Measurements from ENCODE around the gene RBPMS2. TPM values are rescaled to one million over a fixed set of nuclear protein-coding genes. Genes with fewer than 3 reads are reported as not detected.

RBPMS2 gene
- total RNA-seq, 2 experiments from 2014 or later, result not detected

- no peaks in the 10 kb centered on the region for H3K9me3 Mint-ChIP-seq
- Histone ChIP-seq H3K9me3 (ENCODE audit: control insufficient read depth in 1 of 2, insufficient read depth in 1 of 2, low read length in 2 of 2) (no peaks in the 10 kb centered on the region), H3K36me3 (ENCODE audit: insufficient read depth, low read length) (peaks cover 22% of the 10 kb centered on the region), H3K27ac (ENCODE audit: low read depth in 1 of 2, low read length in 2 of 2) (no peak overlapping the region), H3K4me3 (ENCODE audit: low read length) (no peak overlapping the region), H3K4me1 (ENCODE audit: insufficient read depth, low read length) (peaks cover 44% of the 10 kb centered on the region), H3K27me3 (ENCODE audit: control insufficient read depth in 1 of 2, insufficient read depth in 2 of 2, low read length in 2 of 2) (no peaks in the 10 kb centered on the region)
- intact Hi-C loops (cut with DNase I, micrococcal nuclease), result no loop called here
- peaks cover 39% of the 10 kb centered on the region for H3K36me3 Mint-ChIP-seq (ENCODE audit: low read depth)
- ChIA-PET POLR2A (no interaction called here), CTCF (interaction anchor here (0.7 to 1.9 kb wide), 3 partner anchors 10 to 32 kb away, joined by 3 to 5 read pairs (median 3); no protein-coding TSS in a partner anchor)
- TF ChIP-seq, protein P1, sequence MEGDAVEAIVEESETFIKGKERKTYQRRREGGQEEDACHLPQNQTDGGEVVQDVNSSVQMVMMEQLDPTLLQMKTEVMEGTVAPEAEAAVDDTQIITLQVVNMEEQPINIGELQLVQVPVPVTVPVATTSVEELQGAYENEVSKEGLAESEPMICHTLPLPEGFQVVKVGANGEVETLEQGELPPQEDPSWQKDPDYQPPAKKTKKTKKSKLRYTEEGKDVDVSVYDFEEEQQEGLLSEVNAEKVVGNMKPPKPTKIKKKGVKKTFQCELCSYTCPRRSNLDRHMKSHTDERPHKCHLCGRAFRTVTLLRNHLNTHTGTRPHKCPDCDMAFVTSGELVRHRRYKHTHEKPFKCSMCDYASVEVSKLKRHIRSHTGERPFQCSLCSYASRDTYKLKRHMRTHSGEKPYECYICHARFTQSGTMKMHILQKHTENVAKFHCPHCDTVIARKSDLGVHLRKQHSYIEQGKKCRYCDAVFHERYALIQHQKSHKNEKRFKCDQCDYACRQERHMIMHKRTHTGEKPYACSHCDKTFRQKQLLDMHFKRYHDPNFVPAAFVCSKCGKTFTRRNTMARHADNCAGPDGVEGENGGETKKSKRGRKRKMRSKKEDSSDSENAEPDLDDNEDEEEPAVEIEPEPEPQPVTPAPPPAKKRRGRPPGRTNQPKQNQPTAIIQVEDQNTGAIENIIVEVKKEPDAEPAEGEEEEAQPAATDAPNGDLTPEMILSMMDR (IDR thresholded peaks at IDR 0.05), result no peak
- ATAC-seq (ENCODE audit: poor library complexity) (no peak), DNase-seq (no peak)
- peak overlapping the region; percentile 73 for H3K27ac Mint-ChIP-seq
- H3K4me1 Mint-ChIP-seq (ENCODE audit: low read depth), result peaks cover 68% of the 10 kb centered on the region
- H3K27me3 Mint-ChIP-seq, result no peaks in the 10 kb centered on the region
- H3K4me3 Mint-ChIP-seq, result no peak overlapping the region
Measured at GRCh38 chr15:64696481-64696880, 78.9 kb downstream of the RBPMS2 start.

DNA sequence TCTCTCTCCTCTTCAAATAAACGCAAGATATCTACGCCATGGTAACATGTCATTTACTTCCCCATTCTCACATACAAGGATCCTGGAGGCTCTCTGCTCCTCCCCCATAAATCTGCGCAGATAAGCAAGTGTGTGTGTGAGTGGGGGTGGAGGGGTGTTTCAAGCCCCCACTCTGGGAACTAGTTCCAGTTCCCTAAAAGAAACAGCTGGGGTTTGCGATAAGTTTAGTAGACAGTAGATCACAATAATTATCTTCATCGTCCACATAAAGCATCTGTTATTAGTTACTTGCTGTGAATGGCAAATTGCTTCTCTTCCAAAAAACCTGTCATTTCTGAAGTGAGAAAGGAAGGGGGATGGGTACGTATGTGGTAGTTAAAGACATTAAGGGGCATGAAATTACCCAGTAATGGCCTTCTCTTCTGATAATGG lies 79.8 kb downstream of the RBPMS2 start:
- Histone ChIP-seq H3K27me3 (ENCODE audit: control insufficient read depth in 1 of 2, insufficient read depth in 2 of 2, low read length in 2 of 2) (no peaks in the 10 kb centered on the region), H3K9me3 (ENCODE audit: control insufficient read depth in 1 of 2, insufficient read depth in 1 of 2, low read length in 2 of 2) (no peaks in the 10 kb centered on the region), H3K4me3 (ENCODE audit: low read length) (no peak overlapping the region), H3K4me1 (ENCODE audit: insufficient read depth, low read length) (peaks cover 34% of the 10 kb centered on the region), H3K27ac (ENCODE audit: low read depth in 1 of 2, low read length in 2 of 2) (no peak overlapping the region), H3K36me3 (ENCODE audit: insufficient read depth, low read length) (peaks cover 30% of the 10 kb centered on the region)
- Mint-ChIP-seq H3K36me3 (ENCODE audit: low read depth) (peaks cover 48% of the 10 kb centered on the region), H3K27ac (peak overlapping the region; percentile 73), H3K27me3 (no peaks in the 10 kb centered on the region), H3K9me3 (no peaks in the 10 kb centered on the region), H3K4me1 (ENCODE audit: low read depth) (peaks cover 63% of the 10 kb centered on the region), H3K4me3 (no peak overlapping the region)
- CTCF ChIA-PET, result interaction anchor here (0.8 to 1.9 kb wide), 3 partner anchors 9 to 32 kb away, joined by 3 to 5 read pairs (median 3); no protein-coding TSS in a partner anchor
- DNase-seq, result peak in 3 of 14 experiments; percentile 14 to 41 (median 39)
- POLR2A ChIA-PET, result no interaction called here
- no peak for ATAC-seq (ENCODE audit: poor library complexity)
- intact Hi-C loops (cut with DNase I, micrococcal nuclease), result no loop called here
- TF ChIP-seq, protein P1 (IDR thresholded peaks at IDR 0.05), result no peak

- no peaks in the 10 kb centered on the region for H3K27me3 Mint-ChIP-seq
- peak overlapping the region; percentile 73 for H3K27ac Mint-ChIP-seq
- intact Hi-C loops (cut with DNase I, micrococcal nuclease), result no loop called here
- Histone ChIP-seq H3K9me3 (ENCODE audit: control insufficient read depth in 1 of 2, insufficient read depth in 1 of 2, low read length in 2 of 2) (no peaks in the 10 kb centered on the region), H3K36me3 (ENCODE audit: insufficient read depth, low read length) (peaks cover 37% of the 10 kb centered on the region), H3K4me1 (ENCODE audit: insufficient read depth, low read length) (peaks cover 27% of the 10 kb centered on the region), H3K27me3 (ENCODE audit: control insufficient read depth in 1 of 2, insufficient read depth in 2 of 2, low read length in 2 of 2) (no peaks in the 10 kb centered on the region), H3K4me3 (ENCODE audit: low read length) (no peak overlapping the region), H3K27ac (ENCODE audit: low read depth in 1 of 2, low read length in 2 of 2) (no peak overlapping the region)
- H3K36me3 Mint-ChIP-seq (ENCODE audit: low read depth), result peaks cover 56% of the 10 kb centered on the region
- ATAC-seq (ENCODE audit: poor library complexity), result no peak
- H3K4me3 Mint-ChIP-seq, result no peak overlapping the region
- peaks cover 55% of the 10 kb centered on the region for H3K4me1 Mint-ChIP-seq (ENCODE audit: low read depth)
- no peaks in the 10 kb centered on the region for H3K9me3 Mint-ChIP-seq
- TF ChIP-seq, protein P1 (IDR thresholded peaks at IDR 0.05), result no peak
- DNase-seq, result no peak
- ChIA-PET CTCF (interaction anchor here (0.8 to 1.9 kb wide), 2 partner anchors 32 to 33 kb away, joined by 3 to 5 read pairs; no protein-coding TSS in a partner anchor), POLR2A (no interaction called here)
Measured at GRCh38 chr15:64694816-64695215, 80.6 kb downstream of the RBPMS2 start.
